Measurements from ENCODE around the gene CCL15. TPM values are rescaled to one million over a fixed set of nuclear protein-coding genes. Genes with fewer than 3 reads are reported as not detected.

CCL15 gene
- total and polyA plus RNA-seq, 2 donors from 2014 or later, result 0.82 to 22.2 TPM

DNA sequence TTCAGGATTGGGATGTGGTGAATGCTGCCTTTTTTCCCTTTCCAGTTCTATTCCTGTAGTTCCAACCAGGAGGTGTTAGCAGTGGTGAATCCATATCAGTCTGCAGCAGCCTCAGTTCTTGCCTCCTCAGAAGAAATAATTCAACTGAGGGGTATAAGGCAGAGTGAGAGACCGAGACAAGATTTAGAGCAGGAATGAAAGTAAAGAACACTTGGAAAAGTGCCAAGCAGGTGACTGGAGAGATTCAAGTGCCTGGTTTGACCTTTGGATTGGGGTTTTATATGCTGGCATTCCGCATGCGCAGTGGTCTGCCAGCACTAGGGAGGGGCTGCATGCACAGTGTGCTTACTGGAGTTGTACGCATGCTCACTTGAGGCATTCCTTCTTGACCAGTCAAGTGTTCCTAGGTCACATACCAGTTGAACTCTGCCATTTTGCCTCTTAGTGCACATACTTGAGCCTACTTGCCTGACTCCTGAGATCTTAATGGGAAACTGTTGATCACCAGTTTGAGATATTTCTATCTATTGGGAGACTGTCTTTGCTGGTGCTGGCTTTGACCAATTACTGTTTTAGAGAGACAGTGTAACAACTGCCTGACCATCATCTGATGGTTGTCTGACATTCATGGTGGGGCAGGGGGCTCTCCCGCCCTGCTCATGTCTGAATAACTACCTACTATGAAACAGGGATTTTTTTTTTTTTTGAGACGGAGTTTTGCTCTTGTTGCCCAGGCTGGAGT is 680 bp upstream of the CCL15 start:
- H3K9me3 ChIP-seq (ENCODE audit: control insufficient read depth in 2 of 3, insufficient read depth in 1 of 3, low read length in 3 of 3), result no peaks in the 10 kb centered on the region
- FAIRE-seq (no peak), DNase-seq (peak in 4 of 5 donors; percentile 68 to 85 (median 79))
- H3K27me3 ChIP-seq (ENCODE audit: control insufficient read depth, insufficient read depth, low read length), result no peaks in the 10 kb centered on the region
- peak overlapping the region; percentile 23 to 59 (median 42) for H3K4me3 ChIP-seq (ENCODE audit: low read length in 3 of 3)
- TF ChIP-seq, protein P1, sequence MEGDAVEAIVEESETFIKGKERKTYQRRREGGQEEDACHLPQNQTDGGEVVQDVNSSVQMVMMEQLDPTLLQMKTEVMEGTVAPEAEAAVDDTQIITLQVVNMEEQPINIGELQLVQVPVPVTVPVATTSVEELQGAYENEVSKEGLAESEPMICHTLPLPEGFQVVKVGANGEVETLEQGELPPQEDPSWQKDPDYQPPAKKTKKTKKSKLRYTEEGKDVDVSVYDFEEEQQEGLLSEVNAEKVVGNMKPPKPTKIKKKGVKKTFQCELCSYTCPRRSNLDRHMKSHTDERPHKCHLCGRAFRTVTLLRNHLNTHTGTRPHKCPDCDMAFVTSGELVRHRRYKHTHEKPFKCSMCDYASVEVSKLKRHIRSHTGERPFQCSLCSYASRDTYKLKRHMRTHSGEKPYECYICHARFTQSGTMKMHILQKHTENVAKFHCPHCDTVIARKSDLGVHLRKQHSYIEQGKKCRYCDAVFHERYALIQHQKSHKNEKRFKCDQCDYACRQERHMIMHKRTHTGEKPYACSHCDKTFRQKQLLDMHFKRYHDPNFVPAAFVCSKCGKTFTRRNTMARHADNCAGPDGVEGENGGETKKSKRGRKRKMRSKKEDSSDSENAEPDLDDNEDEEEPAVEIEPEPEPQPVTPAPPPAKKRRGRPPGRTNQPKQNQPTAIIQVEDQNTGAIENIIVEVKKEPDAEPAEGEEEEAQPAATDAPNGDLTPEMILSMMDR (IDR thresholded peaks at IDR 0.05; ENCODE audit: borderline replicate concordance, extremely low read depth, insufficient read depth), result no peak
- H3K36me3 ChIP-seq (ENCODE audit: control insufficient read depth in 2 of 3, insufficient read depth in 3 of 3, low read length in 3 of 3), result no peaks in the 10 kb centered on the region
- H3K27ac ChIP-seq (ENCODE audit: low read depth in 2 of 2, low read length in 2 of 2), result peak overlapping the region; percentile 69 to 71
- H3K4me1 ChIP-seq (ENCODE audit: control insufficient read depth in 2 of 3, insufficient read depth in 2 of 3, low read depth in 1 of 3, low read length in 3 of 3), result peaks cover 0 to 6% (median 6%) of the 10 kb centered on the region in 3 donors
- peak overlapping the region in 1 of 3 donors; percentile 31 for H3K9ac ChIP-seq (ENCODE audit: low read length in 3 of 3)
- intact Hi-C loops (cut with DNase I), result no loop called here

DNA sequence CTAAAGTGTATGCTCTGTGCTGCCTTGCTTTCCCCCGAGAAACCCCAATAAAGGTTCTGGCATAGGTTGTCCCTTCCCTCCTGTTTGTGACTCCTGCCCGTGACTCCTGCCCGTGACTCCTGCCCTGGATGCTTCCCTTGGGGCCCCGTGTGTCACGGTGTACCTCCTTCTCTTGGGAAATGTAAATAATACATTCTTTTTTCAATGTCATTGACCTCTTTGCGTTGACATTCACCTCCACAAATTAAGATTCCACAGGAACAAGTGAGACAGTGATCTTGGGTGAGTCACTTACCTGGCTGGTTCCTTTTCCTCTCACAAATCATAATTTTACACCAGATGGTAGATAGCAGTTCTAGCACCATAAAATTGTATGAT is 632 bp downstream of the CCL15 start:
- intact Hi-C loops (cut with DNase I), result no loop called here
- DNase-seq (no peak), FAIRE-seq (no peak)
- peaks cover 0 to 6% (median 6%) of the 10 kb centered on the region in 3 donors for H3K4me1 ChIP-seq (ENCODE audit: control insufficient read depth in 2 of 3, insufficient read depth in 2 of 3, low read depth in 1 of 3, low read length in 3 of 3)
- no peak overlapping the region for H3K9ac ChIP-seq (ENCODE audit: low read length in 3 of 3)
- H3K27ac ChIP-seq (ENCODE audit: low read depth in 2 of 2, low read length in 2 of 2), result peak overlapping the region; percentile 41 to 69
- no peaks in the 10 kb centered on the region for H3K27me3 ChIP-seq (ENCODE audit: control insufficient read depth, insufficient read depth, low read length)
- no peaks in the 10 kb centered on the region for H3K36me3 ChIP-seq (ENCODE audit: control insufficient read depth in 2 of 3, insufficient read depth in 3 of 3, low read length in 3 of 3)
- TF ChIP-seq, protein P1 (IDR thresholded peaks at IDR 0.05; ENCODE audit: borderline replicate concordance, extremely low read depth, insufficient read depth), result no peak
- H3K4me3 ChIP-seq (ENCODE audit: low read length in 3 of 3), result peak overlapping the region in 2 of 3 donors; percentile 42 to 59
- no peaks in the 10 kb centered on the region for H3K9me3 ChIP-seq (ENCODE audit: control insufficient read depth in 2 of 3, insufficient read depth in 1 of 3, low read length in 3 of 3)

DNA sequence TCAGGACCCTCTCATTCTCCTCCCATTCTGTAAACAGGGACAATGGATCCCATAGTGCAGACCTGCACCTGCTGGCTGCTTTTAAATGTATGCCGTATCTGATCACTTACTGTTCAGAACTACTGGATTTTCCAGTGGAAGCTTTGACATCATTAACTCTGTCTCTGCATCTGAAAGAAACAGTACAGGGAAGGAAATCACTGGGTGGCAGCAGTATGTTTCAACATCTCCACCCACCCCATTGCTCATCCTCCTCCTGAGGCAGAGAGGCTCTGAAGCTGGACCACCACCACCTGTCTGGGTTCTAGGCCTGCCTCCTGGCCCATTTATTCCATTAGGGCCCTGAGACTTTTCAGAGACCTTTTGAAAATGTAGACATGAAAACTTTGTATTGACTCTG is 2.6 kb downstream of the CCL15 start:
- H3K36me3 ChIP-seq (ENCODE audit: control insufficient read depth in 2 of 3, insufficient read depth in 3 of 3, low read length in 3 of 3), result no peaks in the 10 kb centered on the region
- H3K4me1 ChIP-seq (ENCODE audit: control insufficient read depth in 2 of 3, insufficient read depth in 2 of 3, low read depth in 1 of 3, low read length in 3 of 3), result peaks cover 0 to 6% (median 3%) of the 10 kb centered on the region in 3 donors
- H3K9ac ChIP-seq (ENCODE audit: low read length in 3 of 3), result no peak overlapping the region
- DNase-seq (no peak), FAIRE-seq (no peak)
- H3K9me3 ChIP-seq (ENCODE audit: control insufficient read depth in 2 of 3, insufficient read depth in 1 of 3, low read length in 3 of 3), result peaks cover 0 to 2% (median 0%) of the 10 kb centered on the region in 3 donors
- no peaks in the 10 kb centered on the region for H3K27me3 ChIP-seq (ENCODE audit: control insufficient read depth, insufficient read depth, low read length)
- TF ChIP-seq, protein P1 (IDR thresholded peaks at IDR 0.05; ENCODE audit: borderline replicate concordance, extremely low read depth, insufficient read depth), result no peak
- no peak overlapping the region for H3K4me3 ChIP-seq (ENCODE audit: low read length in 3 of 3)
- intact Hi-C loops (cut with DNase I), result no loop called here
- H3K27ac ChIP-seq (ENCODE audit: low read depth in 2 of 2, low read length in 2 of 2), result no peak overlapping the region

Measured in kidney (tissue), 14 donors.